RKO (cell line): ENCODE results near the gene GSDMA.

ENCODE experiments used
- DNase-seq: peaks from one replicate; pipeline ENCODE4 v3.0.0-alpha.2; 2016; ENCODE audit warnings: low spot score

The GSDMA gene, protein sequence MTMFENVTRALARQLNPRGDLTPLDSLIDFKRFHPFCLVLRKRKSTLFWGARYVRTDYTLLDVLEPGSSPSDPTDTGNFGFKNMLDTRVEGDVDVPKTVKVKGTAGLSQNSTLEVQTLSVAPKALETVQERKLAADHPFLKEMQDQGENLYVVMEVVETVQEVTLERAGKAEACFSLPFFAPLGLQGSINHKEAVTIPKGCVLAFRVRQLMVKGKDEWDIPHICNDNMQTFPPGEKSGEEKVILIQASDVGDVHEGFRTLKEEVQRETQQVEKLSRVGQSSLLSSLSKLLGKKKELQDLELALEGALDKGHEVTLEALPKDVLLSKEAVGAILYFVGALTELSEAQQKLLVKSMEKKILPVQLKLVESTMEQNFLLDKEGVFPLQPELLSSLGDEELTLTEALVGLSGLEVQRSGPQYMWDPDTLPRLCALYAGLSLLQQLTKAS

DNA sequence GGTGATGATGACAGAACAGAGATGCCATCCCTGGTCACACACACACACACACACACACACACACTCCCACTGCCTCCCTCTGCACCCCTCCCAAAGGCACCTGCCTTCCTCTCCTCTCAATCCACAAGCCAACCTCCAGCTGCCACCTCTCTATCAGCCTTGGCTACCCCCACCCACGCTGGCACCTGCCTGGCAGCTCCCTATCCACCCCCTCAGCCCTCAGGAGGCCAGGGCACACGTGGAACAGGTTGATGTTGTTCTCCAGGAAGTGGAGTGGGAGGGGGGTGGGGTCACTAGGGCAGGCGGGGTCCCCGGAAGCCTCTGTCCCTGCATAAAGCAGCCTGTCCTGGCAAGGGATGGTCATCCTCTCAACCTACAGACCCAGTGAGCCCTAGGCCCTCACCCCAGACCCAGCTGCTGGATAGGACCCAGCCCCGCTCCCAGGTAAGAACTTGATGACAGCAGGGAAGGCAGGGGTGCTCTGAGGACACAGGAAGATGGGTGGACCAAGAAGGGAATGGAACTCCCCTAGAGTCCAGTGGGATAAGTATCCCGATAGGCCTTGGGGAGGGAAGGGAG is at the start of gene GSDMA:
TSS of gene GSDMA (plus strand) at position 363 of the 579 bp plus-strand sequence. CDS start 2,684 bp downstream, outside the sequence.
- DNase-seq: no peak

DNA sequence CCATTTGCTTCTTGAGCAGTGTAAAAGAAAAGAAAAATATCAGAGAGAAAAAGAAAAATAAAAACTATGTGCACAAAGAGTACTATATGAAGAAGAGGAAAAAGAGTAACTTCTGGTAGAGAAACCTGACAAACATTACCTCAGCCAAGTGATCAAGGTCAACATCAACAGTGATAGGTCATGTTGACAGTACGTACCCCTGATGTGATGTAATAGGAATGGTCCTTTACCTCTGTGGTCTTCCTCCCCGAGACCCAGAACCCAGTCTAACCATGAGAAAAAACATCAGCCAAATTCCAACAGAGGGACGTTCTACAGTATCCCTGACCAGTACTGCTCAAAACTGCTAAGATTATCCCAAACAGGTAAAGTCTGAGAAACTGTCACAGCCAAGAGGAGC is 48.8 kb upstream of the GSDMA start:
- no peak for DNase-seq

DNA sequence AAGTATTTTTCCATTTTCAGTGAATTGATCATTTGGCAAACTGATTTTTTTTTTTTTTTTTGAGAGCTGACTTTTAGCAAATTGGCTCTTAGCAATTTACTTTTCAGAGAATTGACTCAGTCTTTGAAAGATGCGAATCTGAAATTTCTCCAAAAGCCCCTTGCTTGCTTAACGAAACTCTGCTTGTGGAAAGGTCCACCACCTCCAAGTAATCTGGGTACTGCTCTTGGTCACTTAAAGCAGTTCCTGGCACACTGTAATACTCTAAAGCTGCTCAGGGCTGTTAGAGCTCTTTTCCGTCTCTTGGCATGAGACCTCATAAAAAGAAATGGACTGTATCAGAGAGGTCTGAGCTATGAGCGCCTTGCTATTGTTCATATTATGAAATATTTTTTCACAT is 47.2 kb upstream of the GSDMA start:
- no peak for DNase-seq

DNA sequence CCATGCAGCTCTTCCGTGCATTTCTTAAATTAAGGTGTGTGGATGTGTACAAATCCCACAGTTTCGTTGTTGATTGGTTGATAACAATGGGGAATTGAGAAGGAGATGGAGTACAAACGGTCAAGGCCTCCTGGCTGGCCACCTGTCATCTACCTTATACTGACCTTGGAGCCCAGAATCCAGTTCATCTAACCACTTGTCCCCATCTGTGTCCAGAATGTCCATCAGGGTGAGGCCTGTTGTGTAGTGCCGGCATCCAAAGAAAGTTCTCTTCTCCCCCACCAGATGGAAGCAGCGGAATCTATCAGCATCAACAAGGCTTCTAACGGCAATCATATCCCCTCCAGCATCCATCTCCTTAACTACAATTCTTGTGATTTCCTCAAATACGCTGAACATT is 45.9 kb upstream of the GSDMA start:
- peak; percentile 19 for DNase-seq

DNA sequence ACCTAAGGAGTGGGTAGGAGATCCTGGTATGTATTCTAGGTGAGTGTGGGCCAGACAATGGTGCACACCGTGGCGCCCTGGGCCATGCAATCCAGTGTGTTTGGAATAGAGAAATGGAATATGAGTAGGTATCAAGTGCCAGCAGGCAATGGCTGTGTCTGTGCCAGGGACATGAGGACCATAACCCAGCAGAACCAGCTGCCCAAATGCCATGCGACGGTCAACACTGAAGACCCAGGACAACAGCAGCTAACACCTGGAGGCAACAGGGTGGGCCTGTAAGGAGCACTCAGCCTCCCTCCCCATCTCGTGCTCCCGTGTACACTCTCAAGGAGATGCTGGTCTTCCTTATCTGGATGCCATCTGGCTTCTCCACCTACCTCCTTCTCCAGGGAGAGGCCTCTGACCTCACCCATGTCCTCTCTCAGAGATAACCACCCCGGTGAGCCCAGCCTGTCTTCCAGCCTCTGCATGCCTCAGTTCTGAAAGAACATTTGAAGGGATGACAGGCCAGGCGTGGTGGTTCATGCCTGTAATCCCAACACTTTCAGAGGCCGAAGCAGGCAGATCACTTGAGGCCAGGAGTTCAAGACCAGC is 43.6 kb upstream of the GSDMA start:
- no peak for DNase-seq

DNA sequence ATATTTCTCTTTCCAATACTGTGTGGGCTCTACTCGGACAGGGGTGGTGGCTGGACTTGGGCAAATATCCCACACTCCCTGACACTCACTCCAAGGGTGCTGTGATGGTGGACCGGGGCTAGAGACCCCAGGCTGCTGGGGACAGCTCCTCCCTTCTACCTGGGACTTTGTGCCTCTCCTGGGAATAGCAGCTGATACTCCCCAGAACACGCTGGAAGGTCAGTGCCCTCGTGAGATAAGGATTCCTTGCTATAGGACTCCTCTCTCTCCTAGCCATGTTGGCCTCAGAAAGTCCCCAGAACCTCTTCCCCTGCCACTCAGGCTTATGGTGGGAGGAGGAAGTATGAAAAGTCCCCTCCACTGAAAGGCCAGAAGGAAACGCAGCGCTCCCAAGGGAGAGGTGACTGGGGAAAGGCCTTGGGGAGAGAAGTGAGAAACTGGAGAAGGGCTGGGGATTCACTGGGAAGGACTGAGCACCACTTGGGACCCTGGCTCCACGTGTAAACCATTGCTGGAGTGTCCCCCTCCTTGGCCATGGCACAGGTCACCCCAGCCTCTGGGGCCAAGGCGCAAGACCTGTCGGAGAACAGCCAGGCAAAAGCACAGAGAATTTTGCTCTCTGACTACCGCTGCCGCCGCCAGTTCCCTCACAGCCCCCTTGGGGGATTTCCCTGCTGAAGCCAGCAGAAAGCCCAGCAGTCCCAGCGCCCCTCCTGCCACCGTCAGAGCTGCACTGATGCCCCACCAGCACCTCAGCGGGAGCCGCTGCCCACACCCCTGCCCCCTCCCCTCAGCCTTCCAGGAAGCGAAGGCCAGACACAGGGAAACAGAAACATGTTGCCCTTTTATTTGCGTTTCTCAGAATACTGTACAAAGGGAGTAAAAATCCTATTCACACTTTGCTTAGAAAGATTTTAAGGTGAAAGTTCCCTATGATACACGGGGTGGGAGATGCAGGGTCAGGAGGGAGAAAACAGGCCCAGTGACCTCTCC is 42.3 kb upstream of the GSDMA start:
- DNase-seq: no peak

DNA sequence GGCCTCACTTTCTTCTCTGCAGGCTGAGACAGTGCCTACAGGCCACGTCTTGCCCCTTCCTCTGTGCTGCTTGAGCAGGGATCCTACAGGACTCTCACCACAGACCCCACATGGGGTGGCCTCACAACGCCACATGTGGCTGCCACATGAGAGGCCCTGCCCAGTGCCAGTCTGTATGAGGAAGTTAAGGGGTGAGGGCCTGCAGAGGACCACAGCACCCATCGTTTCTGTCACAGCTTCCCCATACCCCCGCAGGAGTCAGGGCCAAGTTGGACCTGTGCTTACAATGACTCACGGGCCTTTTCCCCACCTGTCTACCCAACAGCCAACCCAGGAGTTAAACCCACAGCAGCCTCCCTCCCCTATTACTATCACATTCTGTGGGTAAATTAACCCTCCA is 41.5 kb upstream of the GSDMA start:
- no peak for DNase-seq

DNA sequence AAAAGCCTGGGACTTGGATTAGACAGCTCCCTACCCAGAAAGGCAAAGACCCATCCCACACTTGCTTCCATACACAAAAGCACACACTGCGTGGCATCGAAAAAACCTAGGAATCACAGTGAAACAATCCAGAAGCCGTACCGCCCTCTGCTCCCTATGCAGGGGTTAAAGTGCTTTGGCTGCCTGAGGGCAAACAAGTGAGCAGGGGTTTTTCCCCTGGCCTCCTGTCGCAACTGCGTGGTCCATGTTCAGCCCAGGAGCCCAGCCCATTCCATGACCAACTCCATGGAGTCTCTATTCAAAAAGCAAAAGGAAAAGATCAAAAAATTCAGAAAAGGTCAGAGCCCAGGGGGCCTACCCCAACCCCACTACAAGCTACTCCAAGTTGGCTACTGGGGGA is 40.8 kb upstream of the GSDMA start:
- no peak for DNase-seq

DNA sequence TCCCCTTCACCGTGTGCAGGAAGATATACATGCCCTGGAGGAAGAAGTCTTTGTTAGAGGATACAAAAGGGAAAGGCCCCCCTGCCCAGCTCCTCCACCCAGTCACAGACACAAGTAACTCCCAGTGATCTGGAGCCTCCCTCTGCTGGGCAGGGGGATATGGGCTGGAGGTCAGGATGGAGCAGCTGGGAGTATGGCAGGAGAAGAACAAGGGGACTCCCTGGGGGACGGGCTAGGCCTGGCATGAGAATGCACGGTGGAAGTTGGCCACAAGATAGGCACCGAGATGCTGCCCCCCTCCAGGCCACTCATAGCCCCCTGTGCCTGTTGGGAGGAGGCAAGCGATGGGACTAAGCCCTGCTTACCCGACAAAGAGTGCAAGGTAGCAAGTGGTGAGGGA is 39.6 kb upstream of the GSDMA start:
- DNase-seq: no peak

DNA sequence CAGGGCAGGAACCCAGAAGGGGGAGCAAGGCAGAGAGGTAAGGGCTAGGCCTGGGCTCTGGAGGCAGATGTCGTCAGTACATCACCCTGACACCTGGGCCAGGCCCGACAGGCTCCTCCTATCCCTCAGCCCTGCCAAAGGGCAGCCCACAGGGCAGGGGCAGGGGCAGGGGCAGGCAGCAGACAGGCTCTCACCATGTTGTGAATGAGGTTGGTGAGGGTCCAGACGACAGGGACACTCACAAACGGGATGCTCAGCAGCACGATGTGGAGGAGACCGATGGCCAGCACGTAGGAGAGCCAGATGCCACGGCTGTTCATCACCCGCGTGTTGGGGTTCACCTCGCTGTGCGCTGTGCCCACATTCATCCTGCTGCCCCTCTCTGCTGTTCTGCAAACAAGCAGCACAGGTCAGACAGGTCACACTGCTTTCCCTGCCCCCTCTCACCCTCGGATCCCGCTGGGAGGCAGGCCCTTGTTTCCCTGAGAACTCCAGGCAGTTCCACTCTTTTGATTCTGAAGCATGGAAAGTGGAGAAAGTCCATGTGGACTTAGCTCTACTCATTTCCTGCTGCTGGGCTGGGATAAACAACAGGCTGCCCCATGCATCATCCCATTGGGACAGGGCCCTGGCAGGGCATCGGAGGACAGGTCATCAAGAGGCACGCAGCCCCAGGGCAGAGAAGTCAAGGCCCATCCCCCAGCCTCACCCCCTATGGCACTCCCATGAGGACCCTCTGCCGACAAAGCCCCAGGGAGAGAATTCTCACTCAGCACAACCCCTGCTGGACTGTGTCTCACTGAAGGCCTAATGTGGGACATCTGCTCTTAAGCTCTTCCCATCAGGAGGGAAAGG is 38.7 kb upstream of the GSDMA start:
- DNase-seq: no peak

DNA sequence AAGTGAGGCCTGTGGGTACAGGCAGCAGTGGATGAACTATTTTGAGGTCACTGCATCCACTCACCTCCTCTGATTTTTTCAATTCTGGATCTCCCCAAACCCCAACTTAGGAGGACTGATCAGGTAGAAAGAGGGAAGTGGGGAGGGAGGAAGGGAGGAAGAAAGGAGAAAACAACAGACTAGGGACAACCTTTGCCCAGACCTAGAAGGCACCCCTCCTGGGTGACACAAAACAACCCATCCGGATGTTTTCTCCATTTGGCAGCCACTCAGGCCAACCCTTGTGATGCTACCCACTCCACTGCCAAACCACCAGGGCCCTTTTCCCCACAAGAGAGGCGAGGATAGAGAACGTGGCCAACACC is 38.1 kb upstream of the GSDMA start:
- DNase-seq: no peak

DNA sequence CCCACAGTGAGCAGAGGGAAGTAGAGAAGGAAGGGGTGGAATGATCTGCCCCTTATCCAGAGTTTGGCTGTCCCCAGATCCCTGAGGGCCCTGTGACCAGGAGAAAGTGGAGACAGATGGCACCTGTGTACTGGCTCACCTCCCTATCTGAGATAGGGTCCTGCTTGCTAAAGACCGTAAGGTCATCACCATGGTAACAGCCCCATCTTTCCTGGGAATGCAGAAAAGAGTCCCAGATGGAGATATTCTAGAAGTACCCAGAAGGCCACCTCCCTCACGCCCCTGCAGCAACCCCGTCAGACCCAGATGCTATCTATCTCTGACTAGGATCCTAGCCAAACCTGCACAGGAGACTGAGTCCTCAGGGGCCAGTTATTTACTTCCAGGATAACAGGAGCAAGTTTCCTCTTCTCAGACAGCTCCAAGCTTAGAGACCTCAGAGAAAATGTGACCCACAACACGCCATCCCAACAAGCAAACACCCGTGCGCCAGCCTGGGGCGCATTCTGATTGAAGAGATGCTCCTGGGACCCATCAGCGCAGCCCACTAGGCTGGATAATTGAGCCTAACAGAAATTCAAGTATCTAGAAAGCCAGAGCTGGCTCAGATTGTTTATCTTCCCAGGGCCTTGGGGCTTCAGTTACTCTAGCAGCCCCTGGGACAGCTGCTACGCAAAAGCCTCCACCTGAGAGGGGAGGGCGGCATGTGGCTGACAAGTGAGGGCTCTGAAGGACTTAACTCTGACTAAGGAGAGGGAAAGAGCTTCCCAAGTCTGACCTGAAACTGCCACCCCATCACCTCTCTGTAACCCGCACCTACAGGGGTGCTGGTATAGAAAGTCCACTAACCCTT is 37.3 kb upstream of the GSDMA start:
- DNase-seq: no peak

DNA sequence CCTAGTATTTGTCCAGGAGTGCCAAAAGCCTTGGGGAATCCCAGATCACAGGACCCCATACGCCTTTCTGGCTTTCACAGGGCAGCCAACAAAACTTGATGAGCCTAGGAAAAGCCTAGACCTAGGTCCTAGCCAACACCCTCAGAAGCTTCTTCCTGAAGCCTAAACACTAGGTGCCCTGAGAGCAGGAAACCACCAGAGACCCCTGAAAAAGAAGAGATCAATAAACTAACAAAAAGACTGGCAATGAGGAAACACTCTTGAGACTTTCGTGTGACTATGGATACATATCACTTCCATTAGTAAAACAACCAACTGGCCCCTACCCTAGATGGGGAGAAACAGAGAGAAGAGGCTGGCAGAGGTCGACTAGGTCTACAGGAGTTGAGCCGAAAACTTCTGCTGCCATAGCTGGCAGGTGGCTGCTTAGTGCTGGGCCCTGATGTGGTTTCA is 36.6 kb upstream of the GSDMA start:
- DNase-seq: no peak

DNA sequence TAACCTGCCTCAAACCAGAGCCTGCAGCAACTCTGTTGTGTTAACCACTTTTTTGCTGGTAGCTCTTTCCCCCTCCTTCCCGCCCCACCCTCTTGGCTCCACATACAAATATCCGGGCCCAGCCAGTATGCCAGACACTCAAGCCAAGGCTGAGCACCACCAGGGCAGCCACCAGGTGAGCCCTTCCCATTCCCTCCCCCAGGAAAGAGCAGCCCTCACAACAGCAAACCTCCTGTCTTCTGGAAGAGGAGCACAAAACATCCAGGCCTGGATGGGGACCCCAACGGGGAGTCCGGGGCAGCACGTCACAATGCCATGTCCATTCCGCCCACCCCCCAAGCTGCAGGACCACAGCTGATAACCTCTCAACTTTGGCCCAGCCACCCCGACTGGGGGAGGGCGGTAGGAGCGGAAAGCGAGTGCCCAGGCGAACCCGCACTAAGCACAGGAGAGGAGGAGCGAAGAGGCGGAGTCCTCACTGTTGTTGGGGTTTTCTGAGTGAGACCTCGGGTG is 36.2 kb upstream of the GSDMA start:
- peak; percentile 38 for DNase-seq

DNA sequence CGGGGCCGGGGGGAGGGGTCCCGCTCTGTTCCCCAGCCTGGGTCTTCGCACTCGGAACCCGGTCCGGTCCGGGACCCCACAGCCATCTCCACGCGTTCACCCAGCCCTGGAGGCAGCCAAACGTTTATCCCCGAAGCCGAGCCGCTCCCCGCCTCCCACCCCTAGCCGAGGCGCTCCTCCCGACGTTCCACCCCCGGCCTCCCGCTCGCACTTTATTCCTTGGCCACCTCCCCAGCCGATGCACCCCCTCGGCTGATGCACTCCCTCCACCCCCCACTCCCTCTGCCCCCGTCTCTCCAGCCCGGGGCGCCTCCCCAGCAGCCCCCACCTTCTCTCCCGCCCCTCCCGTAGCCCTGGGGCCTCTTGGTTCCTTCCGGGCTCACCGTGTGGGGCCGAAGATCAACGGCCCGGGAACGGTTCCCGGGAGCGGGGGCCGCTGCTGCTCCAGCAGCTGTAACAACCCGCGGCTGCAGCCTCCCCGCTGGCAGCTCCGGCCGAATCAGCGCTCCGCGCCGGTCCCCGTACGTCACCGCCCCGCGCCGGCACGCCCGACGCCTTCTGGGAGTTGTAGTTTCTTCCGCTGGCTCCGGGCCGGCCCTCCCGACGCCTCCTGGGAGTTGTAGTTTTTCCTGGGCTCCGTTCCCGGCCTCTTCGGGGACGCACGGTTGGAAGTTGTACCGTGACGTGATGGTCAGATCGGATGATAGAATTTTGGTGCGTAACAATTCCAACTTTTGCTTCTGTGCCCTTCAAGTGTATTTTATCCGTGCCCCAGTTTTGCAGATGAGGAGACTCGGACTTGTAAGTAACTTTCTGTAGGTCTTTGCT is 35.5 kb upstream of the GSDMA start, which contains the start of the genes LRRC3C and ORMDL3:
TSS of gene LRRC3C (plus strand) at position 632 of the 828 bp plus-strand sequence. CDS start 13,792 bp downstream, outside the sequence.
TSS of gene ORMDL3 (minus strand) at position 501 of the 828 bp plus-strand sequence. CDS start 3,398 bp downstream, outside the sequence.
- DNase-seq: peak; percentile 96

DNA sequence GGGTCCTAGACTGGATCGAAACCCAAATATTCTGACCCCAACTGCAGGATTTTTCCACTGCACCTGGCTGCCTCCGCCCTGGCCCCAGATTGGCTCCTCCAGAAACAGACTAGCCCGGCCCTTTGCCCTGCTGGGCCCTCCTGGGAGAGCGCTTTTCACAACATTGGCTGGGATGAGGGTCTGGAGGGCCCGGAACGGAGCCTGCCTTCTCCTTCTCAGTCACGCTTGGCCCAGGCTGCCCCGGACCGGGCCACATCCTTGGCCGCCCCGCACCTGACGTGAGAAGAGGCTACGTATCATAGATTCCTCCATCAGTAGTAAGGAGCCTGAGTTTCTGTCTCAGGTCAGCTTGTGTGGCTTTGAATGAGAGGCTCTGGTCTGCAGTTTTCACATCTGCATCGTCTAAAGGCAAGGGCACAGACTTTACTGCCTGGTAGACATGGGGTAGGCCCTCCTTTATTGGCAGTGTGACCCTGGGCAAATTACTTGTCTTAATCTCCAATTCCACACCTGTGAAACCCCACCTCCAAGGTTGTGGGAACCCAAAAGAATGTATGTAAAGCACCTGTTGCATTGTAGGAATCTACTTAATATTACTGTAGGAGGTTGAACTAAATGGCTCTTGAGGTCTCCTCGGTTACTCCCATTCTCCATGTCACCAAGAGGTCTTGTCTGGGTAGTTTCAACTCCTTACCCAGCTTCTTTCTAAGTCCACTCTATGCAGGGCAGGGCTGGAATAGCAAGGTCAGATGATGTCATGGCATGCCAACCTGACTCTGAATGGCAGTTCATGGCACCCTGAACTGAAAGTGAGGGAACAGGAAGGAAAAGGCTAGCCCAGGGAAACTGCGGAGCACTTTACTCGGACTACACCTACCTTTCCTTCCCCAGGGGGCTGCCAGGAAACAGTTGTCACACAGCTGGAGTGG is 34.6 kb upstream of the GSDMA start:
- DNase-seq: no peak

DNA sequence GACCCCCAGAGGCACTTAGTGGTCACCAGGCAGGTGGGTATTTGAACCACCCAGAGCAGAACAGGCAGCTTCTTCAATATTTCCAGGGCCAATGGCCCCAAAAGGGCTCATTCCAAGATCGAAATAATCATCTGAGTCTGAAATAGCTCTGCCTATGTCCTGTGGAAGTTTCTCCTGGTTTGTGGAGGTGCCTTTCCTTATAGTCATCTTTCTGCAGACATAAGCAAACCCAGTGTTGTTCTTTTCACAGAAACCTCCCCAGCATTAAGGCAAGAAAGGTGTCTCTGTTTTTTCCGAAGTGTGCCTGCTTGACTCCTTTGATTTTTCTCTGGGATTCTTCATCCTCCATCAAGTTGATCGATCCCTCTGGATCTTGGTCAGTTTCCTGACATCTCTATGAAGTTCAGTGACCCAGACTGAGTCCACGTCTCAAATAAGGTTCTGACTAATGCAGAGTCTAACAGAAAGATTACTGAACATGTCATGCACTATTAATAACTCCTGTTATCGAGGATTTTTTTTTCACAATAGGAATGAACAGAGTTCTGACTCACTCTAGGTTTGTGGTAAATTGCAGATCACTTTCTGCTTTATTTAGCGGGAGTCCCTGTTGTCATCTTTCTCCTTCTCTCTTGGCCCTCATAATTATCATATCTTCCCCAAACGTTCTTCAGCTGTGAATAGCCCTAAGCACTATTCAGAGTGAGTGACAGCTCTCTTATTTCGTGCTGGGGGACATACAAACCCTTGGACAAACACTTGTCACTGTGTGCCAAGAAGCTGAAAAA is 33.8 kb upstream of the GSDMA start:
- DNase-seq: peak; percentile 94
